DND-41 (cell line): ENCODE measurements around the gene TMEM125.

Experiments
- EZH2 ChIP-seq: IDR thresholded peaks from 3 replicates; pipeline ENCODE4 v1.6.1; 2012; ENCODE audit warnings: borderline replicate concordance, low read depth, mild to moderate bottlenecking, moderate library complexity, low read length, inconsistent platforms; ENCODE audit not compliant: severe bottlenecking
- TF ChIP-seq, protein P1 (sequence below): IDR thresholded peaks from 2 replicates; pipeline ENCODE4 v1.5.1; 2012; ENCODE audit warnings: borderline replicate concordance, low read length, moderate library complexity, mild to moderate bottlenecking; ENCODE audit not compliant: poor library complexity, severe bottlenecking; ENCODE audit errors: extremely low read depth

DNA sequence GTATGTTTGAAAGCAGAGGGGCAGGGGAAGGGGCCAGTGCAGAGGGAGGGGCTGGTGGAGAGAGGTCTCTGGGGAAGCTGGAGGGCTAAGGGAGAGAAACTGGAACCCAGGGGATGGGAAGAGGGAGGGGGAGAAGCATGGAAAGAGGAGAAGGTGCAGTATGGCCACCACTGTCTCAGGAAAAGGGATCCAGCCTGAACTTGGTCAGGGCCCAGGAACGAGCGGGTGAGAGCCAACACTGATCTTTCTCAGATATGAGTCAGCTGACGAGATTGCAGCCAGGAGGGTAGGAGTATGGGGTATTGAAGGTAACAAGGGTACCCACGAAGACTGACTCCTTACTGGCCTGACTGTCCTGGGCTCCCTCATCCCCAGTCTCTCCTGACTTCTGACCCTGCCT is 49.0 kb downstream of the TMEM125 start:
- TF ChIP-seq, protein P1, sequence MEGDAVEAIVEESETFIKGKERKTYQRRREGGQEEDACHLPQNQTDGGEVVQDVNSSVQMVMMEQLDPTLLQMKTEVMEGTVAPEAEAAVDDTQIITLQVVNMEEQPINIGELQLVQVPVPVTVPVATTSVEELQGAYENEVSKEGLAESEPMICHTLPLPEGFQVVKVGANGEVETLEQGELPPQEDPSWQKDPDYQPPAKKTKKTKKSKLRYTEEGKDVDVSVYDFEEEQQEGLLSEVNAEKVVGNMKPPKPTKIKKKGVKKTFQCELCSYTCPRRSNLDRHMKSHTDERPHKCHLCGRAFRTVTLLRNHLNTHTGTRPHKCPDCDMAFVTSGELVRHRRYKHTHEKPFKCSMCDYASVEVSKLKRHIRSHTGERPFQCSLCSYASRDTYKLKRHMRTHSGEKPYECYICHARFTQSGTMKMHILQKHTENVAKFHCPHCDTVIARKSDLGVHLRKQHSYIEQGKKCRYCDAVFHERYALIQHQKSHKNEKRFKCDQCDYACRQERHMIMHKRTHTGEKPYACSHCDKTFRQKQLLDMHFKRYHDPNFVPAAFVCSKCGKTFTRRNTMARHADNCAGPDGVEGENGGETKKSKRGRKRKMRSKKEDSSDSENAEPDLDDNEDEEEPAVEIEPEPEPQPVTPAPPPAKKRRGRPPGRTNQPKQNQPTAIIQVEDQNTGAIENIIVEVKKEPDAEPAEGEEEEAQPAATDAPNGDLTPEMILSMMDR: no peak
- no peak for TF ChIP-seq EZH2
